Endometrial microvascular endothelial cells (primary cell): ENCODE results near the gene TBC1D14. TPM values are rescaled to one million over a fixed set of nuclear protein-coding genes. Genes with fewer than 3 reads are reported as not detected.

Experiments used
- in situ Hi-C: cut with HindIII; loops from 2 replicates; pipeline ENCODE4 v1.10.0; 2017; ENCODE audit warnings: low sequenced_read_pairs, low pct_unique_long_range_greater_than_20kb; ENCODE audit errors: inconsistent ontology term
- total RNA-seq: library from RNA; depleted of rRNA; stranded (reverse); fragments of >200 nt; gene quantifications from one replicate; pipeline ENCODE4 v1.2.3, GENCODE V29; 2015; ENCODE audit errors: inconsistent ontology term

Gene TBC1D14
- total RNA-seq, 1 donor from 2014 or later: 14.5 TPM

- in situ Hi-C loops: no loop called here
Measured at GRCh38 chr4:6918338-6918737, 8.7 kb downstream of the TBC1D14 start.

- in situ Hi-C loops: no loop called here
Measured at GRCh38 chr4:6920171-6920570, 10.5 kb downstream of the TBC1D14 start.

GRCh38 chr4:6923507-6923906 lies 13.9 kb downstream of the TBC1D14 start:
- in situ Hi-C loops: no loop called here

- in situ Hi-C loops: no loop called here
Measured at GRCh38 chr4:6924361-6924779, 14.7 kb downstream of the TBC1D14 start.

- in situ Hi-C loops: no loop called here
Measured at GRCh38 chr4:6925357-6925836, 15.8 kb downstream of the TBC1D14 start.

GRCh38 chr4:6926081-6926480 lies 16.5 kb downstream of the TBC1D14 start:
- in situ Hi-C loops: no loop called here

- in situ Hi-C loops: no loop called here
Measured at GRCh38 chr4:6926681-6927478, 17.3 kb downstream of the TBC1D14 start.

GRCh38 chr4:6928081-6928480 lies 18.5 kb downstream of the TBC1D14 start:
- in situ Hi-C loops: no loop called here

- in situ Hi-C loops: no loop called here
Measured at GRCh38 chr4:6929339-6929811, 19.7 kb downstream of the TBC1D14 start.

- in situ Hi-C loops: no loop called here
Measured at GRCh38 chr4:6929812-6930464, 20.3 kb downstream of the TBC1D14 start.

- in situ Hi-C loops: no loop called here
Measured at GRCh38 chr4:6932475-6932874, 22.8 kb downstream of the TBC1D14 start.

- in situ Hi-C loops: no loop called here
Measured at GRCh38 chr4:6932918-6933317, 23.3 kb downstream of the TBC1D14 start.

- in situ Hi-C loops: no loop called here
Measured at GRCh38 chr4:6933691-6934430, 24.2 kb downstream of the TBC1D14 start.

- in situ Hi-C loops: no loop called here
Measured at GRCh38 chr4:6935965-6936364, 26.3 kb downstream of the TBC1D14 start.

- in situ Hi-C loops: no loop called here
Measured at GRCh38 chr4:6937201-6937600, 27.6 kb downstream of the TBC1D14 start.

GRCh38 chr4:6937754-6938153 lies 28.1 kb downstream of the TBC1D14 start:
- in situ Hi-C loops: no loop called here

GRCh38 chr4:6938237-6938636 lies 28.6 kb downstream of the TBC1D14 start:
- in situ Hi-C loops: no loop called here

GRCh38 chr4:6938647-6939271 lies 29.1 kb downstream of the TBC1D14 start:
- in situ Hi-C loops: no loop called here
